ENCODE data around the gene FERMT2.

FERMT2 gene
- total RNA-seq = 0.31 to 1.8 reads per million in 2 donors

- peak in 3 of 5 experiments; percentile 4 to 18 (median 8) for DNase-seq
These were observed at the start of gene FERMT2 for GRCh38 chr14:52950898-52951680. Gene FERMT2 (minus strand): TSS chr14:52951050. CDS start chr14:52950568, 482 bp downstream.

GRCh38 chr14:52998376-52999015 is 47.6 kb upstream of the FERMT2 start:
- no peak for DNase-seq

- DNase-seq = no peak
These were observed 45.6 kb upstream of the FERMT2 start for GRCh38 chr14:52996493-52996892.

- DNase-seq = peak in 1 of 5 experiments; percentile 5
These were observed 45.1 kb upstream of the FERMT2 start for GRCh38 chr14:52995998-52996397.

- no peak for DNase-seq
These were observed 41.5 kb upstream of the FERMT2 start for GRCh38 chr14:52992236-52992870.

- DNase-seq = no peak
These were observed 37.3 kb upstream of the FERMT2 start for GRCh38 chr14:52988139-52988538.

- DNase-seq = no peak
These were observed 36.7 kb upstream of the FERMT2 start for GRCh38 chr14:52987514-52987913.

GRCh38 chr14:52987042-52987441 is 36.2 kb upstream of the FERMT2 start:
- no peak for DNase-seq

- no peak for DNase-seq
These were observed 26.9 kb upstream of the FERMT2 start for GRCh38 chr14:52977798-52978197.

GRCh38 chr14:52974406-52974805 is 23.6 kb upstream of the FERMT2 start:
- DNase-seq = no peak

GRCh38 chr14:52961060-52961639 is 10.3 kb upstream of the FERMT2 start:
- peak in 4 of 5 experiments; percentile 15 to 58 (median 36) for DNase-seq

- DNase-seq = peak in 2 of 5 experiments; percentile 16 to 29
These were observed 9.8 kb upstream of the FERMT2 start for GRCh38 chr14:52960627-52961026.

- DNase-seq = no peak
These were observed 3.7 kb upstream of the FERMT2 start for GRCh38 chr14:52954346-52955214.

- DNase-seq = no peak
These were observed 1.1 kb upstream of the FERMT2 start for GRCh38 chr14:52951681-52952554.

- peak in 3 of 5 experiments; percentile 9 to 12 (median 12) for DNase-seq
These were observed 396 bp downstream of the FERMT2 start for GRCh38 chr14:52950410-52950897.

- DNase-seq = no peak
These were observed 990 bp downstream of the FERMT2 start for GRCh38 chr14:52949711-52950409.

GRCh38 chr14:52949249-52949648 is 1.6 kb downstream of the FERMT2 start:
- DNase-seq = no peak

- DNase-seq = no peak
These were observed 2.0 kb downstream of the FERMT2 start for GRCh38 chr14:52948836-52949235.

- no peak for DNase-seq
These were observed 2.8 kb downstream of the FERMT2 start for GRCh38 chr14:52948039-52948438.

GRCh38 chr14:52944254-52944653 is 6.6 kb downstream of the FERMT2 start:
- DNase-seq = no peak
